GM23248 (cell line): ENCODE data around the gene SLC24A4. TPM values are rescaled to one million over a fixed set of nuclear protein-coding genes. Genes with fewer than 3 reads are reported as not detected.

Experiments
- DNase-seq: peaks from one replicate; pipeline ENCODE4 v3.0.0-alpha.2; 2015
- H2AFZ ChIP-seq: fragments of 200-600 bp; sonication (generic); 2 replicates; pipeline ENCODE4 v1.6.1; 2016; ENCODE audit warnings: antibody characterized with exemption
- H3F3A ChIP-seq: fragments of 200-600 bp; sonication (generic); 2 replicates; pipeline ENCODE4 v1.6.1; 2016; ENCODE audit warnings: mild to moderate bottlenecking, antibody characterized with exemption, mixed run types; ENCODE audit not compliant: insufficient read depth
- H3K27ac ChIP-seq: fragments of 200-600 bp; sonication (generic); 2 replicates; pipeline ENCODE4 v1.5.1; 2016; ENCODE audit warnings: mild to moderate bottlenecking
- H3K27me3 ChIP-seq: fragments of 200-600 bp; sonication (generic); replicated peaks from 2 replicates; pipeline ENCODE4 v1.6.1; 2016; ENCODE audit warnings: mild to moderate bottlenecking; ENCODE audit not compliant: insufficient read depth
- H3K36me3 ChIP-seq: fragments of 200-600 bp; sonication (generic); 2 replicates; pipeline ENCODE4 v1.6.1; 2016; ENCODE audit warnings: low read depth, mild to moderate bottlenecking
- H3K4me1 ChIP-seq: fragments of 200-600 bp; sonication (generic); 2 replicates; pipeline ENCODE4 v1.6.1; 2016; ENCODE audit warnings: mild to moderate bottlenecking; ENCODE audit not compliant: insufficient read depth
- H3K4me2 ChIP-seq: fragments of 200-600 bp; sonication (generic); one replicate; pipeline ENCODE4 v1.6.1; 2016; ENCODE audit warnings: mild to moderate bottlenecking; ENCODE audit not compliant: unreplicated experiment
- H3K4me3 ChIP-seq: fragments of 200-600 bp; sonication (generic); 2 replicates; pipeline ENCODE4 v1.5.1; 2016; ENCODE audit warnings: mild to moderate bottlenecking
- H3K79me2 ChIP-seq: fragments of 200-600 bp; sonication (generic); 2 replicates; pipeline ENCODE4 v1.6.1; 2016; ENCODE audit warnings: mild to moderate bottlenecking; ENCODE audit not compliant: insufficient read depth
- H3K9ac ChIP-seq: fragments of 200-600 bp; sonication (generic); 2 replicates; pipeline ENCODE4 v1.6.1; 2016; ENCODE audit warnings: mild to moderate bottlenecking
- H3K9me2 ChIP-seq: fragments of 200-600 bp; sonication (generic); 2 replicates; pipeline ENCODE4 v1.6.1; 2016; ENCODE audit warnings: mixed run types, mild to moderate bottlenecking, moderate library complexity; ENCODE audit not compliant: insufficient read depth
- H3K9me3 ChIP-seq: fragments of 200-600 bp; sonication (generic); one replicate; pipeline ENCODE4 v1.6.1; 2017; ENCODE audit warnings: low read depth
- H4K20me1 ChIP-seq: fragments of 200-600 bp; sonication (generic); 2 replicates; pipeline ENCODE4 v1.6.0; 2016; ENCODE audit not compliant: insufficient read depth
- EZH2 ChIP-seq: fragments of 200-600 bp; sonication (generic); IDR thresholded peaks from 2 replicates; pipeline ENCODE4 v1.6.1; 2018; ENCODE audit warnings: antibody characterized with exemption, mild to moderate bottlenecking; ENCODE audit not compliant: insufficient read depth, poor library complexity, severe bottlenecking
- EZH2phosphoT487 ChIP-seq: fragments of 200-600 bp; sonication (generic); IDR thresholded peaks from 2 replicates; pipeline ENCODE4 v1.6.1; 2018; ENCODE audit warnings: antibody characterized with exemption, moderate library complexity, mild to moderate bottlenecking, low read depth; ENCODE audit not compliant: insufficient read depth
- WGBS, 2 experiments: methylation state at CpG; one replicate each; pipeline ENCODE4 v1.1.6; 2015 to 2017; ENCODE audit warnings: low lambda C conversion rate in 2 of 2, low coverage in 1 of 2; ENCODE audit errors: missing lambda C conversion rate in 2 of 2; 5-methylcytosine and 5-hydroxymethylcytosine counted together
- in situ Hi-C: fragments of 300-500 bp; cut with MboI; formaldehyde crosslinking; loops from 2 replicates; pipeline ENCODE4 v1.15.0; 2020
- polyA plus RNA-seq: library from polyadenylated mRNA; unstranded; fragments of >200 nt; fragmentation: Nextera tagmentation; extraction: Ambion mirVana; gene quantifications from 2 replicates; pipeline ENCODE4 v1.2.1, GENCODE V29; 2016
- total RNA-seq: library from RNA; depleted of rRNA; stranded (reverse); fragments of >200 nt; shearing (Covaris generic); gene quantifications from 2 replicates; pipeline ENCODE4 v1.2.3, GENCODE V29; 2014

The SLC24A4 gene
- total and polyA plus RNA-seq, 2 experiments from 2014 or later = not detected

- DNase-seq = no peak
- no peaks in the 10 kb centered on the region for H3K9me2 ChIP-seq
- H3K27me3 ChIP-seq = no peaks in the 10 kb centered on the region
- no peaks in the 10 kb centered on the region for H3K9me3 ChIP-seq
- H3K79me2 ChIP-seq = no peaks in the 10 kb centered on the region
- H3K4me3 ChIP-seq = no peak overlapping the region
- no peaks in the 10 kb centered on the region for H3K4me1 ChIP-seq
- TF ChIP-seq EZH2phosphoT487 (no peak), EZH2 (no peak)
- H3F3A ChIP-seq = no peaks in the 10 kb centered on the region; the same call in 1 of the 2 replicates
- H2AFZ ChIP-seq = no peak overlapping the region
- no peaks in the 10 kb centered on the region for H4K20me1 ChIP-seq
- in situ Hi-C loops = no loop called here
- no peak overlapping the region for H3K27ac ChIP-seq
- H3K4me2 ChIP-seq = no peak overlapping the region
- no peak overlapping the region for H3K9ac ChIP-seq
- no peaks in the 10 kb centered on the region for H3K36me3 ChIP-seq
- WGBS, 2 experiments = 93 to 95% methylated on average over 7 of the region's 7 CpGs
Observed at GRCh38 chr14:92484132-92484823, 161.3 kb downstream of the SLC24A4 start.

- Histone ChIP-seq H3K9me2 (no peaks in the 10 kb centered on the region), H2AFZ (no peak overlapping the region), H3K27ac (no peak overlapping the region), H3K79me2 (no peaks in the 10 kb centered on the region), H4K20me1 (no peaks in the 10 kb centered on the region), H3K4me2 (no peak overlapping the region), H3F3A (no peaks in the 10 kb centered on the region; the same call in 1 of the 2 replicates), H3K36me3 (no peaks in the 10 kb centered on the region), H3K4me1 (no peaks in the 10 kb centered on the region), H3K27me3 (no peaks in the 10 kb centered on the region), H3K4me3 (no peak overlapping the region), H3K9me3 (no peaks in the 10 kb centered on the region), H3K9ac (no peak overlapping the region)
- TF ChIP-seq EZH2 = no peak
- no peak for TF ChIP-seq EZH2phosphoT487
- in situ Hi-C loops = no loop called here
- WGBS, 2 experiments = 91 to 94% methylated on average over 4 of the region's 4 CpGs
- no peak for DNase-seq
Observed at GRCh38 chr14:92486881-92487280, 163.9 kb downstream of the SLC24A4 start.

- Histone ChIP-seq H3K9ac (no peak overlapping the region), H4K20me1 (no peaks in the 10 kb centered on the region), H3K4me3 (no peak overlapping the region), H3K79me2 (no peaks in the 10 kb centered on the region), H2AFZ (no peak overlapping the region), H3K27ac (no peak overlapping the region), H3K27me3 (no peaks in the 10 kb centered on the region), H3F3A (no peaks in the 10 kb centered on the region), H3K9me2 (no peaks in the 10 kb centered on the region), H3K4me1 (no peaks in the 10 kb centered on the region), H3K36me3 (no peaks in the 10 kb centered on the region), H3K9me3 (no peaks in the 10 kb centered on the region), H3K4me2 (no peak overlapping the region)
- DNase-seq = no peak
- WGBS, 2 experiments = 70 to 79% methylated on average over 8 to 10 of the region's 10 CpGs
- in situ Hi-C loops = no loop called here
- TF ChIP-seq EZH2 (no peak), EZH2phosphoT487 (no peak)
Observed at GRCh38 chr14:92487513-92488133, 164.7 kb downstream of the SLC24A4 start.

- Histone ChIP-seq H3K27ac (no peak overlapping the region), H3F3A (no peaks in the 10 kb centered on the region), H2AFZ (no peak overlapping the region), H3K79me2 (no peaks in the 10 kb centered on the region), H3K4me1 (no peaks in the 10 kb centered on the region), H3K36me3 (no peaks in the 10 kb centered on the region), H4K20me1 (no peaks in the 10 kb centered on the region), H3K4me3 (no peak overlapping the region), H3K4me2 (no peak overlapping the region), H3K27me3 (no peaks in the 10 kb centered on the region), H3K9ac (no peak overlapping the region), H3K9me3 (no peaks in the 10 kb centered on the region), H3K9me2 (no peaks in the 10 kb centered on the region)
- TF ChIP-seq EZH2 (no peak), EZH2phosphoT487 (no peak)
- in situ Hi-C loops = no loop called here
- no peak for DNase-seq
- WGBS, 2 experiments = 88 to 91% methylated on average over 21 of the region's 21 CpGs
Observed at GRCh38 chr14:92489394-92490238, 166.7 kb downstream of the SLC24A4 start.
